ENCODE data around the gene BECN2. TPM values are rescaled to one million over a fixed set of nuclear protein-coding genes. Genes with fewer than 3 reads are reported as not detected.

BECN2 gene
- polyA plus RNA-seq, 1 of the 3 experiments (the other 2 are of a cell fraction) = not detected

GRCh38 chr1:241979926-241980325 lies 22.4 kb downstream of the BECN2 start:
- POLR2A ChIA-PET = no interaction called here
- H3K9ac ChIP-seq = no peak overlapping the region

More at GRCh38 chr1:241979926-241980325, 22.4 kb downstream of the BECN2 start:
- Histone ChIP-seq H3K27me3 (ENCODE audit: insufficient read depth) (no peaks in the 10 kb centered on the region), H3K4me3 (ENCODE audit: low read depth in 2 of 2, low read length in 1 of 2) (no peak overlapping the region), H3F3A (replicated peaks; ENCODE audit: insufficient read depth) (no peaks in the 10 kb centered on the region), H3K79me2 (ENCODE audit: insufficient read depth) (no peaks in the 10 kb centered on the region), H3K4me2 (no peak overlapping the region), H3K36me3 (replicated peaks in 1 of 2; ENCODE audit: control insufficient read depth in 1 of 2, insufficient read depth in 2 of 2, low read length in 1 of 2) (no peaks in the 10 kb centered on the region), H3K9me3 (no peaks in the 10 kb centered on the region), H3K9me2 (no peaks in the 10 kb centered on the region), H3K27ac (ENCODE audit: low read depth in 2 of 2, low read length in 1 of 2) (no peak overlapping the region), H2AFZ (ENCODE audit: low read depth) (no peak overlapping the region), H4K20me1 (ENCODE audit: insufficient read depth) (no peaks in the 10 kb centered on the region), H3K4me1 (ENCODE audit: control insufficient read depth in 1 of 2, insufficient read depth in 2 of 2, low read depth in 1 of 2, low read length in 1 of 2) (no peaks in the 10 kb centered on the region)
- no peak for DNase-seq
- WGBS (ENCODE audit: low lambda C conversion rate) = 50% methylated on average over 1 of the region's 1 CpG
- CTCF ChIA-PET = no interaction called here
- no peak for TF ChIP-seq TEAD4 (IDR thresholded peaks at IDR 0.05; ENCODE audit: borderline replicate concordance, insufficient read depth)
- no peak for TF ChIP-seq CTCF (IDR thresholded peaks at IDR 0.05)
- no peak for TF ChIP-seq TCF12 (IDR thresholded peaks at IDR 0.05)
- TF ChIP-seq RCOR1 (IDR thresholded peaks at IDR 0.05; ENCODE audit: low read length) = no peak
- TF ChIP-seq MEF2A (IDR thresholded peaks at IDR 0.05; ENCODE audit: borderline replicate concordance, low read depth) = no peak
- TF ChIP-seq JUND (IDR thresholded peaks at IDR 0.05) = no peak
- no peak for TF ChIP-seq REST (IDR thresholded peaks at IDR 0.05; ENCODE audit: low read depth, low read length)
- TF ChIP-seq NRF1 (IDR thresholded peaks at IDR 0.05; ENCODE audit: low read depth, low read length) = no peak
- no peak for TF ChIP-seq USF1 (IDR thresholded peaks at IDR 0.05; ENCODE audit: borderline replicate concordance, low read depth)
- no peak for TF ChIP-seq MAX (IDR thresholded peaks at IDR 0.05; ENCODE audit: low read depth)
